Stimulated activated CD8-positive, alpha-beta memory T cell treated with anti-CD3 and anti-CD28 coated beads, Interleukin-4, amount 100 ng/mL, for 1 hour (primary cell): Measurements from ENCODE around the gene TSPAN18.
"Not testable (repeated sequence)": the region's sequence is repeated elsewhere in the genome, so short reads cannot be mapped to it uniquely, and the experiment has no call there.

Experiments used
- DNase-seq, 2 donors: peaks; one replicate each; pipeline ENCODE4 v3.0.0-alpha.2; 2020; ENCODE audit warnings: low read depth in 2 of 2, low spot score in 1 of 2

The TSPAN18 gene

DNA sequence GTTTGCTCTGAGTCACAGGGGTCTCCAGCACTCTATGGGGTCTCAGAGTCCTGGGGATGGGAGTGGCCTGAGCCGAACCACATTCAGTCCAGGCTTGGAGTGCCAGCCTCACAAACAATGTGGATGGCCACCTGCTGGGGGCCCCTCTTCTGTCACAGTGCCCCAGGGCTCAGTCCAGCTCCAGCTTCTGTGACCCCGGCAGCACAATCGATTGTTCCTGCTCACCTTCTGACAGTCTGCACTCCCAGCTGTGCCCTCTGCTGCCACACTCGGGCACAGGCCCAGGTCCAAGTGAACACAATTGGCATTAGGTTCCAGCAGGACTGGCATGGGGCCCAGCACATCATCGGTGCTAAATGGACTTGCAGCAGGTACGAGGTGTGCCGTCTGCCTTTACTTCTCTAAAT lies 139.1 kb downstream of the TSPAN18 start:
- DNase-seq: no peak

DNA sequence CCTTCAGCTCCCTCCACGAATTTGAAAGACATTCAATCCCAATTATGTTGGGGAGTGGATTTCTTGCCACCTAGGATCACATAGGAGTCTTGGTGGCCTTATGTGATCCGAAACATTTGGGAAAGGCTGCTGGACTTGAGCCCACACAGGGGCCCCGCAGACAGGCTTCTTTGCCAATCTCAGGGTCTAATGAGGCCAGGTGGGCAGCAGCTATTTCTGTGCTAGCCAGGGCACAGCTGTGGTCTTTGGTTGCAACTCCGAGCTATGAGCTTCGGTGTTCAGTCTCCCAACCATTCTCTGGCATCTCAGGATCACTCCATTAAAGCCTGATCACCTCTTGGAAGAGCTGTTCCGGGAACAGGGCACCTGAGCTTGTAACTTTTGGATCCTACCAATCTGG lies 139.5 kb downstream of the TSPAN18 start:
- DNase-seq: no peak

DNA sequence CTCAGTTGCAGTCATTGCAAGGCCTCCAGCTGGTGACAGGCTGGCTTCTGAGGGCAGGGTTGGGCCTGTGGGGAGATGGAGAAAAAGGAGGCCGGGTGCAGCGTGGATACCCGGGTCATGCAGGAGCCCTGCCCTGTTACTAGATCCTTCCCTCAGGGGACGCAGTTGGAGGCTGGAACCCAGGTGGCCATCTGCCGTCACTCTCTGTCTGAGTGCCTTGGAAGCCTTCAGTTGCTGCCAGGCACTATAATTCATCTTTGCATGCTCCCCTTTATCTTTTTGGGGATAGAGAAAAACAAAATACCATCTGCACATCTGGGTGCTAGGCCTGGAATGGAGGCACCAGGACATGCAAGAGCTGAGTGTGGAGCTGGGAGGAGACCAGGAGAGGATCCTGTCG lies 141.3 kb downstream of the TSPAN18 start:
- no peak for DNase-seq

DNA sequence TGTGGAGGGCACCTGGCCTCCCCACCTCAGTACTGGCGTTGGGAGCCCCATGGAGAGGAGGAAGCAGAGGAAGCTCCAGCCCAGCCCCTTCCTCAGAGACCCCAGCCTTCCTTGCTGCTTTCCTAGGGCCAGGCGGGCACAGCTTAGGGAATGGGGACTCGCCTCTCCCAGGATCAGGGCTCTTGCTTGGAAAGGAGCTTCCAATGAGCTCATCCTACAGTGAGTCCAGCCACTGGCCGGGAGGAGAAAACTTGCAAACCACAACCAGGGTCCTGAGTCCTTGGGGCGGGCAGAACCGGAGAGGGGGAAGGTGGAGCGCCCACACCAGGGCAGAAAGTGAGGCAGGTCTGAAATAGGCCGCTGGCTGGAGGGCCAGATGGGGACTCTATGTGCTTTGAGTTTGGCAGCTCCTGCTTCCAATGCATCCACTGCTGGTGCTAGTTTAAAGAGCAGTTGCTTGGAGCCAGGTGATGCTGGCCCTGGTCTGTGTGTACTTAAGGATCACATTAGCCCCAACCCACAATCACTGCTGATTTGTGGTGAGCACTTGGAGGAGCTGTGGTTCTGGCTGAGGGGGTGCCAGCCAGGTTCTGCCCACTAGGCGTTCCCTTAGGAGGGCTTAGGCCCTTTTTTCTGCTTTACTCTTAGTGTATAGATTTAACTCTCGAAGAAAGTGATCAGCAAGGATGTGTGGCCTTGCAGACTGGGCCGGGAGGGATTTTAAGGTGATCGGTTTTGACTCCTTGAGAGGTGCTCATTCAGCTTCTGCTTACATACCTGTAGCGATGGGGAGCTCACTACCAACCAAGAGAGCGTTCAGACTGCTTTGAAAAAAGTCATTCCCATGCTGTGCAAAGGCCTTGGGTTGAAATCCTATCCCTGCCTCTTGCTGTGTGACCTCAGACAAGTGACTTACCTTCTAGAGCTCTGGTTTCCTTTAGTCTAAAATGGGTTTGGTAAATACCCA lies 142.0 kb downstream of the TSPAN18 start:
- DNase-seq: no peak

DNA sequence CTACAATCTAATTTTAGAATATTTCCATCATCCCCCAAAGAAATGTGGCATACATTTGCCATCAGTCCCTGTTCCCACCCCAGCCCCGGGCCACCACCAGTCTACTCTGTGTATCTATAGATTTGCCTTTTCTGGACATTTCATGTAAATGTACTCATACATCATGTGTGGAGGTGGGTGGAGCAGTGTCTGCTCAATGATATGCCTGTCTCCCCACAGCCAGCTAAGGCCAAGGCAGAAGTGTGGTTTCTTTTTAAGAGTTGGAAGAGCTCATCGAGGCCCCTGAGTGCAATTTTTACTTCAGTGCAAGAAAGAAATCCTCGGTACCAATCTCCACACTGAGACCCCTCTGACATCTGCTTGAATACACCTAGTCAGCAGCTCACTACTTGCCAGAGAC lies 143.4 kb downstream of the TSPAN18 start:
- DNase-seq: no peak

DNA sequence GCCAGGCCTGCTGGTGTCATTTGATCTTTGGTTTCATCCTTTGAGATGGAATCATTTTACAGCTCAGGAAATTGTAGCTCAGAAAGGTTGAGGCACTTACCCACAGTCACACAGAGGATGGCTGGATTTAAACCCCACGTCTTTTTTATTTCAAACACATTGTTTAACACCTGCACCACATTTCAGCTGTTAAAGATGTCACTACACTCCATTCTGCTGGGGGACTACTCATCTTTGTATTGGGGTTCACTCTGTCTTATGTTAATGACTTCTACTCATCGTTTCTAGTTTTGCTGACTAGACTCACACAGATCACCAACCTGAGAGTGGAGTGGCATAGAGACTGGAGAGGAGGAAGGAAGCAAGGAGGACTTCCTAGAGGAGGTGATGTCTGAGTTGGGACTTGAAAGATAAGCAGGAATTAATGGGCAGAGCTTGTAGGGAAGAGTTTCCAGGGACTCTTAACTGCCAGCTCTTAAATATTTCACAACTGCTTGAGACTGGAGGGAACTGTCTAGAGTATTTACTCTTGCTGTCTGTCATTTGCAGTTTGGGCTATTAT lies 143.9 kb downstream of the TSPAN18 start:
- no peak for DNase-seq

DNA sequence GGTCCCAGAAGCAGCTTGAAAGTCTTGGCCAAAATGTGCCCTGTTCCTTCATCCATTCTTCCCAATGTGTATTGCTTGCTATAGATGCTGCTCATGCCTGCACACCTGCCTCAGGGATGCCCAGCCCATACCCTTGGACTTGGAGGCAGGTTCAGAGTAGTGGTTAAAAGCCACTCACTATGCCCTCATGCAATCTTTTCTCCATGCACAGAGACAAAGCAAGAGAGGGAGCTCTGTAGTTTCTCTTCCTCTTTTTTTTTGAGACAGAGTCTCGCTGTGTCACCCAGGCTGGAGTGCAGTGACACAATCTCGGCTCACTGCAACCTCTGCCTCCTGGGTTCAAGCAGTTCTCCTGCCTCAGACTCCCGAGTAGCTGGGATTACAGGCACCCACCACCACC lies 144.9 kb downstream of the TSPAN18 start:
- not testable (repeated sequence) for DNase-seq

DNA sequence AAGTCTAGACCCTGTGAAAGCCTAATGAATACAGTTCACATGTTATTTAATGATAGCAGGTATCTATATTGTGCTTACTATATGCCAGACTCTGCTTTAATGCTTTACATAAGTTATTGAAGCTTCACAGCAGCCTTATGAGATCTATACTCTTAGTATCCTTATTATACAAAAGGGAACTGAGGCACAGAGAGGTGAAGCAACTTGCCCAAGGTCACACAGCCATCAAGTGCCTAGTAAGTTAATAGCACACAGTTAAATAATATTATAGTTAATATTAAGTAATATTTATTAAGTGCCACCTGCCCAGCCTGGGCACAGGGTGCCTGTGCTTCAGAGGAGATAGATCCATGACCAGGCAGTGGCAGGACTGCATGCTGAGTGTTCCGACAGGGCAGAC lies 145.8 kb downstream of the TSPAN18 start:
- DNase-seq: no peak

DNA sequence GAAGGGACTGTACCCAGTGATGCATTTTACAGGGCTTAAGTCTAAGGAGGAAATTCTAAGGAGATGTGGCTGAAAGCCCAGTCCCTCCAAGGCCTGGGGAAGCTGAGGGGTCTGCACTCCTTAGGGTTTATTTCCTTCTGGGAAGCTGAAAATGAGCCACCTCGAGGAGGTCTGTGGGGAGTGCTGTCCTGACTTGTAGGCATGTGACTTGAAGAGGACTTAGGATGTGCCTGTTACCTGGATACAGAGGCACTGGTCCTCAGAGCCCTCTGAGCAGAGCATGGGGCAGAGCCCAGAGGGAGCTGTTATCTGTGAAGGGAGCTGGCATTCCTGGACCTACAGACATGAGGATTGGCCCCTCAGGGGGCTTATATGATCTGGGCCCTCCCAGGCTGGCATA lies 146.8 kb downstream of the TSPAN18 start:
- no peak for DNase-seq

DNA sequence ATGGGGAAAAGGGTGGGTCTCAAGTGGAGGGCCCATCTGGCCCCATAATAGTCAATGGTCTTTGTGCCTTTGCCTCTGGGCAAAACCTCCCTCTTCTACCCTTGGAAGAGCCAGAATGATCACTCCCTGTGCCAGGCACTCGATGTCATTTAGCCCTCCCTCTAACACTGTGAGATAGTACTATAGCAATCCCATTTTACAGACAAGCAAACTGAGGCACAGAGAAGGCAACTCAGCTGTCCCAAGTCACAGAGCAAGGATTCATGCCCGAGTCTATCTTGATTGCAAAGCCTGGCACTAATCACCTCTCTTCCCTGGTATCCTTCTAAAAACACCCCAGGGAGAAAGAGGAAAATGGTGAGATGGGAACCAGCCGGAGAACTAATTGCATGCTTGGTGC lies 147.5 kb downstream of the TSPAN18 start:
- no peak for DNase-seq

DNA sequence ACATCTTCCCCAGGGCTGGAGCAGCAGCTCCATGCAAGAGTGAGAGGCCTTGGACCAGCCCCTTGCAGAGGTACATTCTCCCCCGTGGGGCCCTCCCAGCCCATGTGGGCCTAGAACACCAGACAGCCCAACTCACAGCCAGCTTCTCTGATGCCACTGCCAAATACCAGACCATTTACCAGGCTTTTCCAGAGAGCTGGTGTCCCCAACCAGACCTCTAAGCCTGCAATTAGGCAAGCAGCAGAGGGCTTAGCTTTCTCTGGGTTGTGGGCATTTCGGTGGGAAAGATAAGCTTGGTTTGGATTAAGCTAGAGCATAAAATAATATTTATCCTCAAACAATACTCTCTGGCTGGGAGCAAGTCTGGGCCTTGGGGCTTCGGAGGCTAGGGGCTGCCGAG lies 148.3 kb downstream of the TSPAN18 start:
- no peak for DNase-seq

DNA sequence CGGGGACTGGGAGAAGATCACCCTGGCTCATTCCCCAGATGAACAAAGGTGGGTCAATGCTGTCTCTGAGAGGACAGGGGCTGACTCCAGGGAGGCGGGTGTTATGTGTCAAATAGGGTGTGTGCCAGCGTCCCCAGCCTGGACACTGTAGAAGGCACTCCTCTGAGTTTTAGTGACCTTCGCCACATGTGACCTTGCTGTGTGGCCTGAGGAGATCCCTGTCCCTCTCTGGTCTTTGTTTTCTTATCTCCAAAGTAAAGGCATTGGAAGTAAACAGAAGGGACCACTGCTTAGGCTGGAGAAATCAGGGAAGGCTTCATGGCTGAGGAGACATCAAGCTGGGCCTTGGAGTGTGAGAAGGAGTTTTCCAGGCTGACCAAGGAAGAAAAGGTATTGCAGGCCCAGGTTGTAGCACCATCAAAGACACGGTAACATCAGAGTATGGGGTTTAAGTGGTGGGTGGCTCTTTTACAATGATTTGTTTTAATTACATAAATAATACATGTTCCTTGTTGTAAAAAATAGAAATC lies 149.5 kb downstream of the TSPAN18 start:
- no peak for DNase-seq

DNA sequence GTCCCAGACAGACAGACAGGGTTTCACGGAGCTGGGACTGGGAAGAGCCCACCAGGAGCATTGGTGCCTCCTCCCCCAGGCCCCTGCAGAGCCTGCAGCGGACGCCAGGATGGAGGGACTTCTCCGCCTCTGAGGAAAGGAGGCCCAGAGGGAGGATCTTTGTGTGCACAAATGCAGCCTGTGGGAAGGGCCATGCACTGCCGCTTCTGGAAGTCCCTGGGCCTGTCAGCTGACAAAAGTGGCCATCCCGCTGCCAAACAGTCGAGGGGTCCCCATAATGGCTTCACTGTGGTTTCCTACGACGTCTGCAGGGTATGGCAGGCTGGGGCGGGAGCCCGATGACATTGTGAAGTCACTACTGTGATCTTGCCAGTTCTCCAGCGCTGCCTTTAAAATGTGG lies 150.1 kb downstream of the TSPAN18 start:
- DNase-seq: no peak

DNA sequence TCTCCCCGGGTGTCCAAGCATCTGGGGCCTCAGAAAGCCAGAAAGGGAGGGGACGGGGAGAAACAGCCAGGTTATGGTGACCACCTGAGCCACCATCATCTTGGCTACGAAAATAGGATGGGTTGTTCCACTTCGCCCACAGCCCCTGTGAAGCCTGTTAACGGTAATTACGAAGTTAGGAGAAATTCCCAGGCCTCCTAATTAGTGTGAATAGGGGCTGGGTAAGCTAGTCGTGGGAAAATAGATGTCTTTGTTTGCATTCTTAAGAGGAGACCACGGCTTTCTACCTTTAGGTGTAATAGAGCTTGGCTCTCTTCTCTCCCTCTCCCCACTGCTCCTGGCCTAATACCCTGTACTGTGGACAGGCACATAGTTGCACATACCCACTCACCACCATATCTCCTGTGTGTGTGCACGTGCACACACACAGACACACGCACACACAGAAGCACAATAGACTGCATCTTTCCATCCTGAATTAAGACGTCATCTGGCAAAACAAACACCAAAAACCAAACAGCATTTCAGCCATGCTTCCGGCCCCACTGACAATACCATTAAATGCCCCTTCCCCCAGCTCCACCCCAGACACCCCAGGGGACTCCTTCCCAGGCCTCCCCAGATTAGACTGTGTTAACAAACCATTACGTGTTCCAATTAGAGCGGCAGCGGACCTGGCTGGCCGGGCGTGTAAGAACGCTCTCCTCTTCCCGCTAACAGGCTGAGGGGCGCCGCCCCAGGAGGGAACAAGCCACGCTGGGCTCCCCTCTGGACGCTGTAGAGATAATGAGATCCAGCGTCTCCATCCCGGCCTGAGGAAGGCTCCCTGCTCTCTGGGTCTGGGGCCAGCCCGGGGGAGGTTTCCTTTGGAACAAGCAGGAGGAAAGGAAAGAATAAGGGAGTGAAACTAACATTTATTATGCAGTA lies 151.1 kb downstream of the TSPAN18 start:
- no peak for DNase-seq

DNA sequence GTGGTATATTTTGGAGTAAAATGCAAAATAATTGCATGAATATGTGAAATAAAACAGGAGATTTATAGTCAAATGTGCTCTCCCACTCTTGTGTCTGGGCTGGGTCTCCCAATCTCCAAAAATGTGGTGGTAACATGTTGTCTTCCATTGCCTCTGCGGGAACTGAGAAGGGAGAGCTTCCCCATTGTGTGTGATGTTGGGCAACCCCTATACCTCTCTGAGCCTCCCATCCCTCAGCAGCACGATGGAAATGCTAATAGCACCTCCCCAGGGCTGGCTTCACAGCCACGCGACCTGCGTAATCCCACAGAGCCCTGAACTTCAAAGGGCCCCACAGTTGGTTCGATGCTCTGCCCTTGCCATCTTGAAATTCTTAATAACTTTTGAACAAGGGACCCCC lies 151.9 kb downstream of the TSPAN18 start:
- no peak for DNase-seq

DNA sequence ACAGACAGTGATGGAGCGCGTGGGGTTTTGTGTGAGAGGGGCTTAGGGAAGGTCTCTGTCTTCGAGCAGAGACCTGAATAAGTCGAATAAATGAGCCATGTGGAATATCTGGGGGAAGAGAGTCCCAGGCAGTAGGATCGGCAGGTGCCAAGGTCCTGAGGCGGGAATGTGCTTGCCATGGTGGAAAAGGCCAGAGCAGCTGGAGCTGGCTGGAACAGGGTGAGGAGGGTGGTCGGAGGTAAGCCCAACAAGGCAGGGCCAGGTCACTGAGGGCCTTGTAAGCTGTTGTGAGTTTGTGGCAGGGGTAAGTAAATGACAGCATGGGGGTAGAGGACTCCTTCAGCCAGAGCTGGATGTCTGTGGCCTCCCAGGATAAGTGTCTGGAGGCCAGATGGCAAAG lies 152.7 kb downstream of the TSPAN18 start:
- no peak for DNase-seq

DNA sequence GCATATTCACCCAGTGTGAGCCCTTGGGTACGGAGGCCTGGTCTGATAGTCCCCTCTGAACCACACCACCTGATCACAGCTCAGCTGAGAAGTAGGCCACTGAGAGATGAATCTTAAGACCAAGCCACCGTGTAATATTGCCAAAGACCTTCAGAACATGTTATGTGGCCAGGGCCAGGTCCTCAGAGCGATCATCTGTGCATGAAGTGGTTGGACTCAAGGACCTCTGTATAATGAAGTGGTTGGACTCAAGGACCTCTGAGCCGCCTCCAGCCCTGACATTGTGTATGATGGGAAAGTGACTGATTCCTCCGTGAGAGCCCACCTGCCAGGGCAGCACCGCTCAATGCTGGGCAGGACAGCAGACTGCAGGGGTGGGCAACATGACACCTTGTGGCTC lies 153.7 kb downstream of the TSPAN18 start:
- no peak for DNase-seq

DNA sequence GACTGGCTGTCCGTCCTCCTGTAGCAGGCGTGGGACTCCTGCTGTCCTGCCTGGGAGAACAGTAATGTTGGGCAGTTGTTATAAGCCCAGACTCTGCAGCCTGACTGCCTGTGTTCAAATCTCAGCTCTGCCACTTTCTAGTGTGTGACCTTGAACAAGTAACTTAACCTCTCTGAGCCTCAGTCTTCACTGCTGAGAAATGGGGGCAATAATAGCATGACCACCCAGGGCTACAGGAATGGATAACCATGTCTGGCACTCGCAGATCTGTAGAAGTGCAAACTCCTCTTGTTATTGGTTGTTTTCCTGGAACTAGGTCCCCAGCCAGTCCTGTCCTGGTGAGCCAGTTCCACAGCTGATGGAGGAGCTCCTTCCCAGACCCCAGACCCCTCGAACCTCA lies 154.2 kb downstream of the TSPAN18 start:
- no peak for DNase-seq

DNA sequence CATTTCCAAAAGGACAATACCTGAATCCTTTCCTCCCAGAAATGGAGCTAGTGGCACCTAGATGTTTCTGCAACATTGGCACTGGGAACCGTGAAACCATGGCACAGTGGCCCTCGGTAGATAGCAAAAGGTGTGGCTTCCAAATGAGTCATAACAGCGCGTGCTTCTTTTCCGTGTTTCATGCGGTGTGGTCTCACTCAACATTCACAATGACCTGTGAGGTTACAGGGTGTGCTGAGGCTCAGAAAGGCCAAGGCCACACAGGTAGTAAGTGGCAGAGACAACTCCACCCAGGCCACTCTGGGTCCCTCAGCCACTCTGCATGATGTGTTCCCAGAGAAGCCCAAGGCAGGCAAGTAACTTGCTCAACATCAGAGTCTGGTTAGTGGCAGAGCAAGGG lies 156.5 kb downstream of the TSPAN18 start:
- no peak for DNase-seq

DNA sequence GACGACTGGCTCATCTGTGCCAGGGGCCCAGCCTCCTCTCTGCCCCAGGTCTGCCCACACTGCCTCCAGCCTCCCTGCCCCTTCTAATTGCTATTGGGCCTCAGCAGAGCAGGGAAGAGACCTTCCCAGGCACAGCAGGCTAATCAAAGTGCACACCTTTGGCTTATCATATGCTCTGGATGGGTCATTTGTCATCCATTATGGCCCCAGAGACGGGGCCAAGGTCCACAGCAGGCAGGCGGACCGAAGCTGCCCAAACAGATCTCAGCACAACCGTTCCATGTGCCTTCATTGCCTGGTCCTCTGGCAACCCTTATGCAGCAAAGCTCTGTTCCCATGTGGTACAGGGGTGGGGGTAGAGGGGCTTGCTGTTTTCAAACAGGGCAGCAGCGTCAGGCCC lies 157.3 kb downstream of the TSPAN18 start:
- no peak for DNase-seq

DNA sequence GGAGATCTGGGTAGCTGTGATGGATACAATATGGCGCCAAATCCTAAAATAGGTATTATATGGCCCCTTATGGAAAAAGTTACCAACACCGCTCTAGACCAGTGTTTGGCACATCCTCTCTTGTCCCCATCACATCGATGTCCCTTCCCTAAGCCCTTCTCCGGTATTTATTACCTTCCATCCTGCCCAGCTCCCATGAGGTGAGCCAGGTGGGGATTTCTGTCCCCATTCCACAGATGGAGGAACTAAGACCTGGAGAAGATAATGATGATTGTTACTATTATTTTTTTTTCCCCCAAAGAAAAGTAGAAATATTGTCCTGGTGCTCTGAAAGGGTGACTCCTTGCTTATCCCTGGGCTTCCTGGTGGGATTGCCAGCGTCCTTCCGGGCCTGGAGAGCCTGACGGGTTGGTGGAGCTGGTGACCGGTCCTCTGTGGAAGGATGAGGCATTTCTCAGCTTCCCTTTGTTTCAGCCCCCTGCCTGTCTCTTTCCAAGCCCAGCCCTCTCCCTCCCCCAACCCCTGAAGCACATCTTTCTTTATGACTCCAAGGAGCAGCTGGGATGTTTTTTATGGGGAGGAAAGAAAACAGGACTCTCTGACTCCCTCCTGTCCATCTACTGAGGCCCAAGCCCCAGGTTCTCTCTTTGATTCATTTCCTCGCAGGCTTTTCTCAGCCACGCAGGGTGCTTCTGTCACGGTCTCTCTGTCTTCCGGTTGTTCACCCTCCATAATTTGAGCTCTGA lies 158.5 kb downstream of the TSPAN18 start:
- DNase-seq: no peak
